Effector CD8-positive, alpha-beta T cell (primary cell): Measurements from ENCODE around the gene MAGI2.

Experiments
- DNase-seq: peaks from one replicate; lab custom pipeline; 2025; lab: John Stamatoyannopoulos, UW
- total RNA-seq, 4 experiments: gene quantifications; one replicate each; lab custom pipeline; 2026; lab: John Stamatoyannopoulos, UW

Gene MAGI2
- 0.18 to 1.8 (median 0.61) reads per million in 4 experiments for total RNA-seq

DNA sequence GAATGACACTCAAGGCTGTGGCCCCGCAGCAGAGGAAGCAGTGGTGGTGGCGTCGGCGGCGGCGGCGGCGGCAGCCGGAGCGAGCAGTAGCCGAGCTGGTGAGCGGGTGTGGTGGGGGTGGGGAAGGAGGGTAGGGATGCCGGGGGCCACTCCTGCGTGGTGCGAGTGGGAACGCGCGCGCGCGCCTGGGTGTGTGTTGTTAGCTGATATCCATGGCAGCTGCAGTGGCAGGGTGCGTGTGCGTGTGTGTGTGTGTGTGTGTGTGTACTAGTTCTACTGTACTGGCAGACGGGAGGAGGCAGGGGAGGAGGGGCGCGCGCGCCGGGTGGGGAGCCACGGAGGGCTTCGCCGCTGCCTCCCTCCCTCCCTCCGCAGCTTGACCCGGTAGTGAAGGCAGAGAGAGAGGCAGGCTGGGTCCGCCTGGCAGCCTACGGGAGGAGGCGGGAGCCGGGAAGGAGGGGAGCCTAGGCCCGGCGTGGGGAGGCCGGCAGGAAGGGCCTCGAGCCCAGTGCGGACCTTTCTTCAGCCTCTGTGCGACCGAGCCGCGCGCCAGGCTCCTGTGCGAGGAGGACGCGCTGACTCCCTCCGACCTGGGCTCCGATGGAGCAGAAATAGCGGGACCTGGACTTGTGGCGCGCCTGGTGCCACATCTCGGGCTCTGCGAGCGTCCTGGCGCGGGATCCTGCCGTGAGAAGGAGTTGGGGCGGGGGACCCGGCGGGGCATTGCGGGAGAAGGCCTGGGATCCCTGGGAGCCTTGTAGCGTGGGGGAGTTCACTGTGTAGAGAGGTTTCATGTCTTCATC lies at the start of gene MAGI2:
TSS of gene MAGI2 (minus strand) at position 110 of the 803 bp plus-strand sequence. CDS start 347 bp downstream, outside the sequence.
- peak; percentile 9 for DNase-seq

DNA sequence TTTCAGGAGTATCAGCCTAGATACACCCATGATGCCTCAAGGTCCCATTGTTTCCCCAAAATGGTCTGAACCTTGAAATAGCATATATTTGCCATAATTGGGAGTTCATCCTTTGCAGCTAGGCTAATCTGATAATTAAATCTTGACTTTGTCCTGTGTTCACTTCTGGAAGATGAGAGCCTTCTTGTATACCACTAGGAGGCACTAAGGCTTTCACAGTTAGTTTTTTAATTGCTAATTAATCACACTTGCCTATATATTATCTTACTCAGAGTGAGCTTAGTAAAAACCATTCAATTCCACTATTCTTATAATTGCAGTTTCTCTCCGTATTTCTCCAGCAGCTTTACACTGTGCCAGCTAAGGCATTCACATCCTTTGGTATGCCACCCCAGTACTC lies 48.7 kb upstream of the MAGI2 start:
- no peak for DNase-seq

DNA sequence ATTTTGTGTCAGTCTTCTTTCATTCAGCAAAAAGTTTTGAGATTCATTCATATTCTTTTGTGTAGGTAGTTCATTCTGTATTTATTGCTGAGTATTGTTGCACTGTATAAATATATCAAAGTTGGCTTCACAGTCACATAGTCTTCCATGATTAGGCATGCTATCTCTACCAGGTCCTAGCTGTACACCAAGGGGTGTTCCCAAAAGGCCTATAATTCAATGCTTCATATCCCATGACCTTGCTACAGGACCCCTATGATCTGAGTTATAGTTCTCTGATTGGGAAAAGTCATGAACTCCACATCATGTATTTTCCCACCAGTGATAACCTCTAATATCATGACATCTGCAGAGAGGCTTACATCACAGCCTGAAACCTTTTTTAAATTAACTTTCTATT lies 47.3 kb upstream of the MAGI2 start:
- no peak for DNase-seq

DNA sequence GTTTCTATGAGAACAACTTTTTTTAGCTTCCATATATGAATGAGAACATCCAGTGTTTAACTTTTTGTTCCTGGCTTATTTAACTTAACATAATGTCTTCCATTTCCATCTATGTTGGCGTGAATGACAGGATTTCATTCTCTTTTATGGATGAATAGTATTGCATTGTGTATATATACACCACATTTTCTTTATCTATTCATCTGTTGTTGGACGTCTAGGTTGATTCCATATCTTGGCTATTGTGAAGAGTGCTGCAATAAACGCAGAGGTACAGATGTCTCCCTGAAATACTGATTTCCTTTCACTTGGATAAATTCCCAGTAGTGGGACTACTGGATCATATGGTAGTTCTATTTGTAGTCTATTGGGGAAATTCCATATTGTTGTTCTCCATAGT lies 44.3 kb upstream of the MAGI2 start:
- no peak for DNase-seq

DNA sequence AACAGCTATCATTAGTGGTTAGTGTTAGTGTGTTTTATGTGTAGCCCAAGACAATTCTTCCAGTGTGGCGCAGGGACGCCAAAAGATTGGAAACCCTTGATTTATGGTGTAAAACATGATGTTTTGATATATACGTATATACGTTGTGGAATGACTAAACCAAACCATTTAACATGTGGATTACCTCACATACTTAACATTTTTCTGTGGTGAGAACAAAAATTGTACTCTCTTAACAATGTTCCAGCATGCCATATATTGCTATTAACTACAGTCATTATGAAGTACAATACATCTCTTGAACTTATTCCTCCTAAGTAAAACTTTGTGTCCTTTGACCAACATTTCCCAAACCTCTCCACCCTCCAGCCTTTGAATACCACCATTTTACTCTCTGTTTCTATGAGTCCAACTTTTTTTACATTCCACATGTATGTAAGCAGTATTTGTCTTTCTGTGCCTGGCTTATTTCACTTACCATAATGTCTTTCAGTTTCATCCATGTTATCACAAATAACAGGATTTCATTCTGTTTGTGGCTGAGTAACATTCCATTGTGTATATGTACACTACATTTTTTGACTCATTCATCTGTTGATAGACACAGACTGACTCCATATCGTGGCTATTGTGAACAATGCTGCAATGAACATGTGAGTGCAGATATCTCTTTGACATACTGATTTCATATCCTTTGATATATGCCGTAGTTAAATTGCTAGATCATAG lies 42.2 kb upstream of the MAGI2 start:
- DNase-seq, result no peak

DNA sequence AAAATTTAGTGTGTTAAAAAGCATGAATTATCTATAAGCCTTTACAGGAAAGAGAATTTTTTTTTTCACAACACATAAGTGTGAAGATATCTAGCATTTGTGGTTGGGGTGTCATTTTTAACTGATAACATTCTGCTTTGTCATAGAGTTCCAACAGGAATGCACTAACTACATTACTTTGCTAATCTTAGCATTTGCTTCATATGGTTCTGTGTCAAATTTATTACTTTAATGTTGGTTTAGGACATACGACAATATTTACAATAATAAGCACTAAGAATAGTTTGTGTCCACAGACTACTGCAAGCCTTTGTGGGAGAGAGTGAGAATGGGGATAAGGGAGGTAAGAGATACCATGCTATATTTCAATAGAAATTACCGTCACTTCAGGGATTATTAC lies 40.6 kb upstream of the MAGI2 start:
- DNase-seq, result no peak

DNA sequence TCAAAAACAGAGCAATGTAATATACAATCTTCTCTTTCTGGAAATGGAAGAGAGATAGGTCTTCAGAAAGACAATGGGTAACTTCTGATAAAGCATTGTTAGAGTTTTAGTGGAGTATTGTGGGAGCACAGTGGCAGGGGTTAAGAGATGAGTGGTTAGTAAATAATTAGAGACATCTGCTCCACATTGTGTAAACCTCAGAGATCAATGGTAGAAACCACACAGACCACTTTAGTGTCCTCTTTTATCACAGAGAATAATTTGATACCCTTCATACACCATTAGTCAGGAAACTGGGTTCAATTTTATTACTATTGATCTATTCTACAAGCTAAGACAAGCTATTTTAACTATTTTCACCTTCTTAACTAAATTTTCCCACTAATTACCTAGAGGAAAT lies 35.9 kb upstream of the MAGI2 start:
- DNase-seq, result no peak

DNA sequence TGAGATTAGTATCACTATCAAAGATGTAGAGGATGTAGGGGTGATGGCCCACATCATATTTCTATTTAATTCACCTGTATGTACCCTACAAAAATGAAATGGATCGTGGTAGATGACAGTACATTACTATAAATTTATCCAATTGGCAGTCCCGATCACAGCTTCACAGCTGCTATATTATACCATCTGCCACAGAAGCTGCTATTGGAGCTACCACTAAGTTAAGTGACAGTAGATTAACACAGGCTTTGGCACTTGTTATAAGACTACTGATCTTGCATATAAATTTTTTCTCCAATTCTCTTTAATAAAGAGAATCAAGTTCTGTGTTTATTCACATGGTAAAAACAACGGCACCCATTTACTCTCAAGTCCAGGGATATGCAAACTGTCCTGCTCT lies 24.9 kb upstream of the MAGI2 start:
- no peak for DNase-seq

DNA sequence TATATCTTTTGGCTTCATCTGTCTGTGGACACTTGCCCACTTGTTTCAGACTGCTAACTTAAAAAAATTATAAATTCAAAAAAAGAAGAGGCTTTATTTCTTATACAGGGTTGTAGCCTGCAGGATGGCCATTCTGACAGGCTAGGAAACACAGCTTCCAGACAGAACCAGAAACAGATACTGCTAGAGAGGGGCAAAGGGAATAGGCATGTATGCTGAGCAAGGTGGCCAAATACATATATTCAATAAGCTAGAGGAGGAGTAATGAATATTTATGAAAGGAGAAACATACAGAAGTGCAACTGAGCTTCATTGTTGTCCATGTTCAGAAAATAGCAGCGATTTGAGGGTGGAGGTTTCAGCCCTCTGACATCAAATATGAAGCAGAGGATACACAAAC lies 22.0 kb upstream of the MAGI2 start:
- DNase-seq, result no peak

DNA sequence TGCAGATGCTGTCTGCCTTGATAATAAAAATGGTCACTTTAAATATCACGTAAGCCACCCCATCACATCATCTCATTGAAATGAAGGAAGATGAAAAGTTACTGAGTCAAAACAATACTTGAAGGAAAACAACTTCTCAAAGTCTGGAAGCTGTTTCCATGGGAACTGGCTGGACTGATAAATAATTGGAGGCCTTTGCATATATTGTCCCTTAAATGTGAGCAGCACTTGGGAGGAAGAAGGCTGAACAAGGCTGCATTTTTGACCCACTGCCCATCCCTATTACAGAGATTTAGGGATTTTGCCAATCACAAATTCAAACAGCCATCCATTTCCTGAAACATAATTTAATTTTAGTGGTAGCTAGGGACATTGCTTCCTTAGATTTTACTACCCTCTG lies 18.2 kb upstream of the MAGI2 start:
- no peak for DNase-seq

DNA sequence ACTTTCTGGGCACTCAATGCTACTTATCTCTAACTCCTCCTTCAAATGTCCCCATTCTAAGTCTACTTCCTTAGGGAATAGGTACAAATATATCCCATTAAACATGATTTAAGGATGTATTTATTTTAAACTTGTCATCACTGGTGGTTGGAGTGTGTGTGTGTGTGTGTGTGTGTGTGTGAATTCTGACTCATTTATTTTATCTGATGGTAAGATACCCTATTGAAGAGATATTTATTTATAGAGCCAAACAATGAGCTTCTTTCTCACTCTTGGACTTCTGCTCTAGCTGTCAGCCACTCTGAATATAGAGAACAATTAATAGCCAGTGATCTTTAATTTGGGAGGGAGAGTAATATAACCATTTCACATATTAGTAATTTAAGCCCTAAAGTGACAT lies 17.8 kb upstream of the MAGI2 start:
- no peak for DNase-seq

DNA sequence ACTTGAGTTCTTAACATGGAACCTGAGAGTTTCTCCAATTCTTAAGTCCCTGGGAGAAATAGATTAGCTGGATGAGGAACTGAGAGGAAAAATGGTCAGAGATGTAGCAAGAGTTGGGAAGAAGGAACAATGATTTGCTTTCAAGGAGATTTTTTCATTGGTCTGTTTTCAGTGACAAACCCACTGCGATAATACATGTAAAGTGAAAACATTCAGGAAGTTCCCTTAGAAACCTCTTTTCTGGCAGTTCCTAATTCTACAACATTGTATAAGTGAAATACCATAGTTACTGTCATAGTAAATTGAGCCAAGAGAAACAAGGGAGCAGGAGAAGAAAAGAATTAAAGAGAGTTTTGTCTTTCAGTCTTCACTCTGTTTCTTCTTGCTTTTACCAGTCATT lies 12.1 kb upstream of the MAGI2 start:
- DNase-seq, result no peak

DNA sequence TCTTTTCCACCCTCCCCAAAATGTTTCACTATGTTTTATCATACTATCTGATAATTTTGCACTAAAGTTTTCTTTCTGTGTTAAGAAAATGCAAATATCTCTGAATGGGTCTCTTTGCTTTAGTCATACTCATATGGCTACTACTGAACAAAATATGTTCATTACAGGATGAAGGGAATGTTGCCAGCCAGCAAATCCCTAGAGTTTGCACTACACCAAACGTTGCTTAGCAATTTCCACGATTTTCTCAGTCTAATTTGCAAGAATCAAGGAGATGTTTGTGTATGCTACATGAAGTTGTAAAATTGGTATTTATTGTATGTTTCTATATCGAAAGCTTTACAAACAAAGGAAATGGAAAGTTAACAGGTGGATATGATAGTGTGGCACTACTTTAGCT lies 10.6 kb upstream of the MAGI2 start:
- no peak for DNase-seq

DNA sequence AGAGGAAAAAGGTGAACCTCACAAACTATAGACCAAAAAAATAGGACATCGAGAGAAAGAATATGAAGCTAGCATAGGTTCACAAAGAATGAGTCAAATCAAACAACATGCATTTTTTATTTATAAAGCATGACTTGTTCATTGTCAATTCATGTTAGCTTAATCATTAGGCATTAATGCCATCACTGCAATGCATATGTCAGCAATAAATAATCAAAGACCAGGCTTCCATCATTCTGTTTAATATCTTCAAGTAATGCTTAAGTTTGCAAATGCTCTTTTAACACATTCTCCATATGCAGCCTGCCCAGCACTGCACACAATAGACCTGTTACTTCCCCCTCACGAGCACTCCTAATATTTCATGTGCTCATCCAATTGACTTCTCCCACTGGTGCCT lies 8.9 kb upstream of the MAGI2 start:
- no peak for DNase-seq

DNA sequence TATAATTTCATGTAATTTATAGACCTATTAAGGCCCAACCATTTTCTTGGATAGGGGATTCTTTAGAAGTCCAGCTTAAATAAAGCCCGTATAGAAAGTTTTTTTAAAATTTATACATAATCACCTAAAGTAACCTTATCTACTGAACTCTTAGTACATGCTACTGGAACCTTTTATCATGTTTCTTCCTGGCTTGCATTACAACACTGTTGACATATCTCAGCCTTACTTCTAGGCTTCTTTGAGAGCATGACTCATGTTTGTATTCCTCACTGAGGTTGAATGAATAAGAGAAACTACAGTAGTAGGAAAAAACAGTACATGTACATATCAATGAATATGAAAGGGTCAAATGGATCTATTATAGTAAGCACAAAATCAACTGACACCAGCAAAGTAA lies 8.2 kb upstream of the MAGI2 start:
- no peak for DNase-seq

DNA sequence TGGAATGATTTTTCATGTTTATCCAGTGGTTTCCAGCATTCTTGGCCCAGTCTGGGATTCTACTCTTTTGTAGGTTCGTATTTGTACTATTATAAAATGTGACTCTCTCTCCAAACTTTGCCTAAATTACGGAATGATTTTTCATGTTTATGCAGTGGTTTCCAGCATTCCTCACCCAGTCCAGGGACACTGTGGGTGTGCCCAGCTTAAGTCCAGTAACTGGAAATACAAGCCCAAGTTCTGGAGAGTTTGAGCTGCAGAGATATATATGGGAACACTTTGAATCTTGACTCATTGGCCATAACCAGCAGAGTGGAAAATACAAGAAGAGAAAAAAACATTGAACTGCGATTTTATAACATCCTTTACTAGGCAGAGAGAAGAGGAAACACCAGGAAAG lies 5.9 kb upstream of the MAGI2 start:
- DNase-seq, result no peak

DNA sequence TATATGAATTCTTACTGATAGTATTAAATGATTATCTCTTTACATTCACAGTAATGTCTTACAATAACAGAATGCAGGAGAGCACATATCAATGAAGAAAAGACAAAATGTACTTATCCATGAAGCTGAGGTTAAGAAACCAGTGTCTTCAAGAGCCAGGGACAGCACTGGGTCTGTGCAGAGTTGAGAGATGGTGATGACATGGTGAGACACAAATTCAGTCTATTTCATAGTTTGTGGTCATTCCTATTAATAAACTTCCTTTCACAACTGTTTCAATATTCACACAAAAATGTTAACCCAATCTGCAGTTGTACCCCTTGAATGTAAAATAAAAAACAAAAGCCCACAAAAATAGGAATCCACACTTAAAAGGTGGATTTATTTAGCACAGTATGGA lies 5.3 kb upstream of the MAGI2 start:
- no peak for DNase-seq

DNA sequence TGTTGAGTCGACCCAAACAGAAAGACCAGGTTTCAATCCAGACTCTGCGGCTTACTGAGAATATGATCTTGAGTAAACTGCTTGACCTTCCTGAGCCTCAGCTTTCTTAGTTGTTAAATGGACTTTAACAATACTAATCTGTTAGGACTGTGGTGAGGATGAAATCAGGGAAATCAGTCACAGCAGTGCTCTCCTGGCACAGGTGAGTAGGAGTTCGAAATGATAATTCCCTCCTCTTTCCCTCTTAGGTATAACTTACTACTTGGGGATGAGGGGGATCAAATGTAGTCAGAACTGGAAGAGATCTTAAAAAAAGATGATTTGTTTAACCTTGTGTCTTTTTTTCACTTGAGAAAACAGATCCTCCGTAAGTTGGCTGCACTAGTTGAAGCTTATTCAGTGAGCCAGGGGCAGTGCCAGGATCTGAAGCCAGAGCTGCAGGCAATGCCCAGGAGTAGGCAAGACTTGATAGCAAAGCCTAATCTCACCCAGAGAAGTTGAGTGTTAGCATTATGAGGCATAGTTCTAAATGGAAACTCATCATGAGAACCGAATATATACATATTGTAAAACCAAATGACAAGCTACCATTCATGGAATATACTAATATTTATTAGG lies 1.8 kb upstream of the MAGI2 start:
- DNase-seq, result no peak

DNA sequence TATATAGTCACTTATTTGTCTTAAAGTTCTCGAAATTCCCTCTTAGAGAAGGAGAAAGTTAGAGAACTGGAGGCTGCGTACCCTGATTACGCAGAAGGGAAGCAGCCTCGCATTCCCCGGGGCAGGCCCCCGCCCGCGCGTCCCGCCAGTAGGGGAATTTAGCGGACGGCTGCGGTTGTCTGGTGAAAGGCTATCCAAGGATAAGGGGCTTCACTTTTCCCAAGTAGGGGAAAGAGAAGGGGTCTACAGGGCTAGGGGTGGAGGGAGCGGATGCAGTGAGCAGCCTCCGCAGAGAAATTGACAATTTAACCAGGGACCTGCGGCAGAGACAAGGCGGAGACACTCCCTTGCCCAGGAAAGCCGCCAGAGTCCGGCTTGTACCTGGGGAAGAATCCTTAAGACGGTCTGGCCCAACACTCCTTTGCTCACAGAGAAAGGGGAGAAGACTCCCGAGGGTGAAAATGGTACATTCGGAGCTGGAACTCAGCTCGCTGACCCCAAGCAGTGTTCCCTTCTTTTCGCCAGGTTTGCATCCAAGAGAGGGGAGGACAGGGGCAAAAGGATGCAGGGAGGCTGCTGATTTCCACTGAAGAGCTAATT lies 994 bp upstream of the MAGI2 start:
- no peak for DNase-seq

DNA sequence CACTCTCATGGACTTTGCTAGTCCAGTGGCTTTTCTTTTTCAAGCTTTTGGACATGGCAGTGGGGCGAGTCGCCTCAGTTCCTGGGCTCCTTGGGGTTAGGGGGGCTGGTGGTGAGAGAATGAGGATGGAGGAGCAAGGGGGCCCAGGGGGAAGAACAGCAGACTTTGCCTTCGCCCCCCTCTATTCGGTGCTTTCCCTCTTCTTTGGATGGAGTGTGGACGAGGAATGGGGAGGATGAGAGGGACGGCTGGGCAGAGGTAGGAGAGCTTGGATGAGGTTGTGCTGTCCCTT lies 255 bp downstream of the MAGI2 start:
- DNase-seq, result no peak

DNA sequence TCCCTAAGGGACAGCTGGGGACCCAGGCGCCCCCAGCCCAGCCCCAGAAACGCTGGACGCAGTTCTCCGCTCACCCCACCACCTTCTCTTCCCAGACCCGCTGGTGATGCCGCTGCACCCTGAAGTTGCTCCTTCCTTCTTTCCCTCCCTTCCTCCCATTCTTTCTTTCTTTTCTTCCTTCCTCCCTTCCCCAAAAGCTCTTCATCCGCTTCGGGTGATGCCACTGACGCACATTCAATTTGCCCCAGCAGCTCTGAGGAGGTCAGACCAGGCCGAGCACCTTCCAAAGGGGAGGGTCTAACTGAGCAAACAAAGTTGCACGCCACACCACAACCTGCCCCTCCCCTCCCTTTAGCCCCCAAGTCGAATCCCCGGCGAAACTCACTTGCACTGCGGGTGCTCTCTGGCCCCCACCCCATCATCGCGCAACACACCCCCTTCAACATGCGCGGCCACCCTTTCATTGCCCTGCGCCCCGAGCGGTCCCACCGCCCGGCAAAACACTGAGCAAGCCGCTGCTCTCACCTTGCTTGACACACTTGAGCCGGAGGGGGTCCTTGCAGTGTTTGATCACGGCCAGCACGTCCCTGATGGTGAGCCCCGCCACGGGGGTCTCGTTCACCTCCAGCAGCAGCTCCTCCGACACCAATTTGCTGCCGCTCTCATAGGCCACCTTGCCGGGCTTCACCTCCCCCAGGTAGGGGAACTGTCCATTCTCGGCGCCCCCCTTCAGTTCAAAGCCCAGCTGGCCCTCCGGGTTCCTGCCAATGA lies 787 bp downstream of the MAGI2 start:
- DNase-seq, result no peak

DNA sequence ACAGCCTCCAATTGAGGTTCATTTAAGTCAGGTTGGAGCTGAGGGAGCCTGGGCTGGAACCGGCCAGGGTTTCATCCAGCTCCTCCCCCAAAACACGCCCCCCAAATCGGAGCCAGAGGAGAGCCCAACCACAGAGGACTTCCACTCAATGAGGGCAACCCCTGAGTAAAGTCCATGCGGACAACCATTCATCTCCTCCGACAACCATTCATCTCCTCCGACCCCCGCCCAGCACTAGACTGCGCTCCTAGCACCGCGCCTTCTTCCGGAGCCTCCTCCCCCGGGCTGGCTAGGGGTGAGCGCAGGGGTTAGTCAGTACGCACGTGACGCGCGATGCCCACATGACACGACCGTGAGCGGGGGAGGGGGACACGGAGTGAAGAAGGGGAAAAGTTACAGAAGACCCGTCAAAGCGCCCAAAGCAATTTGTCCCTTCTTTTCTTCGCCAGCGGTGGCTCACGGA lies 1.4 kb downstream of the MAGI2 start:
- peak; percentile 9 for DNase-seq
